PFSK-1 (cell line): ENCODE measurements around the gene GNPAT.

Source experiments
- FOXP2 ChIP-seq: optimal IDR thresholded peaks from 2 replicates; pipeline ENCODE3; 2011; ENCODE audit warnings: borderline replicate concordance, control low read depth, inconsistent platforms; ENCODE audit not compliant: insufficient read depth; ENCODE audit errors: extremely low read length, extremely low read depth
- POLR2AphosphoS5 ChIP-seq: IDR thresholded peaks from 2 replicates; pipeline ENCODE4 v1.6.1; 2012; ENCODE audit warnings: low read depth, mild to moderate bottlenecking, control low read depth, low read length, moderate library complexity
- REST ChIP-seq, 2 experiments: IDR thresholded peaks; 2 replicates each; pipeline versions ENCODE4 v1.6.1 to v1.8.0; 2011 to 2012; ENCODE audit warnings: low read depth in 2 of 2, low read length in 2 of 2, control low read depth in 1 of 2, inconsistent platforms in 1 of 2, mild to moderate bottlenecking in 1 of 2, moderate library complexity in 1 of 2; ENCODE audit not compliant: insufficient read depth in 1 of 2
- SIN3A ChIP-seq: IDR thresholded peaks from 2 replicates; pipeline ENCODE4 v1.6.1; 2012; ENCODE audit warnings: mild to moderate bottlenecking, low read length, moderate library complexity, borderline replicate concordance; ENCODE audit not compliant: insufficient read depth
- TAF1 ChIP-seq: IDR thresholded peaks from 2 replicates; pipeline ENCODE4 v1.6.1; 2012; ENCODE audit warnings: low read length, control low read depth, borderline replicate concordance; ENCODE audit not compliant: insufficient read depth

The GNPAT gene

GRCh38 chr1:231310391-231310934, 69.5 kb downstream of the GNPAT start:
- no peak for TF ChIP-seq FOXP2
- no peak for TF ChIP-seq SIN3A
- no peak for TF ChIP-seq REST (IDR thresholded peaks at IDR 0.05; ENCODE audit: insufficient read depth in 1 of 2, low read depth in 2 of 2, low read length in 2 of 2)
- no peak for TF ChIP-seq POLR2AphosphoS5
- TF ChIP-seq TAF1: no peak

- TF ChIP-seq TAF1 (no peak), POLR2AphosphoS5 (no peak), SIN3A (no peak), FOXP2 (no peak), REST (IDR thresholded peaks at IDR 0.05; ENCODE audit: insufficient read depth in 1 of 2, low read depth in 2 of 2, low read length in 2 of 2) (no peak)
These were observed 70.9 kb downstream of the GNPAT start for GRCh38 chr1:231311720-231312431.

- TF ChIP-seq TAF1: no peak
- no peak for TF ChIP-seq FOXP2
- TF ChIP-seq SIN3A: no peak
- TF ChIP-seq POLR2AphosphoS5: no peak
- TF ChIP-seq REST (IDR thresholded peaks at IDR 0.05; ENCODE audit: insufficient read depth in 1 of 2, low read depth in 2 of 2, low read length in 2 of 2): no peak
These were observed 71.4 kb downstream of the GNPAT start for GRCh38 chr1:231312432-231312788.

- TF ChIP-seq TAF1 (no peak), SIN3A (no peak), REST (IDR thresholded peaks at IDR 0.05; ENCODE audit: insufficient read depth in 1 of 2, low read depth in 2 of 2, low read length in 2 of 2) (no peak), FOXP2 (no peak), POLR2AphosphoS5 (no peak)
These were observed 72.6 kb downstream of the GNPAT start for GRCh38 chr1:231313661-231314060.

GRCh38 chr1:231315887-231316286, 74.9 kb downstream of the GNPAT start:
- no peak for TF ChIP-seq TAF1
- TF ChIP-seq FOXP2: no peak
- TF ChIP-seq REST (IDR thresholded peaks at IDR 0.05; ENCODE audit: insufficient read depth in 1 of 2, low read depth in 2 of 2, low read length in 2 of 2): no peak
- TF ChIP-seq POLR2AphosphoS5: no peak
- no peak for TF ChIP-seq SIN3A
